ENCODE data around the gene SHANK3. TPM values are rescaled to one million over a fixed set of nuclear protein-coding genes. Genes with fewer than 3 reads are reported as not detected.

The SHANK3 gene
- total RNA-seq, 1 experiment from 2014 or later: 0.75 TPM

DNA sequence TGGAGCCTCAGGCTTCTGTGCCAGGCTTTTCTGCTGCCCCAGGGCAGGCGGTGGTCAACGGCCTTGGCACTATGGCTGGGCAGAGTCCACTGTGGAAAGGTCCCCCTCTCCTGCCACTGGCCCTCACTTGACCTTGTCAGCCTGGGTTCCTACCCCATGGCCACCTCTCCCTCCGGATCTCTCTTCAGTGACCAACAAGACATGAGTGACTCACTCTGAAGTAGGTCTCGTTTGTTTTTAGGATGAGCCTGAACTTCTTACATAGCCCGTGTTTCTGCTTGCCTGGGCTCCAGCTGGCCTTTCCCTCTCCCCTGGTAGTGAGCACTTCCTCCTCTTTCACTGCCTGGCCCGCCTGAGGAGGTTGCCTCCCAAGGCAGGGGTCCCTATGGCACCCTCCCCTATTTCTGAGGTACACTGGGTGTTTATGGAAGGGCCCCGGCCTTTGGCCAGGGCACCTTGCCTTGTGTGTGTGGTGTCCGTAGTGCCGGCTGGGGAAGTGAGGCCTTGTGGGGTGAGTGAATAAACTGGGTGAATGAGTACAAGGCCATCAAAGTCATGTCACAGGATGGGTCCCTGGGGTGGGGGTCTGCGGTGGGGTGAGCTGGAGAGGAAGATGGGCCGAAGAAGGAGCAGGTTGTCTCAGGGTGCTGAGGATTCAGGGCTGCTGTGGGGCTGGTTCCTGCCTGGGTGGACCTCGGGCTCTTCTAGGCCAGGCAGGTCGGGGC, 5.0 kb downstream of the SHANK3 start:
- no peak for DNase-seq (ENCODE audit: low read depth)

DNA sequence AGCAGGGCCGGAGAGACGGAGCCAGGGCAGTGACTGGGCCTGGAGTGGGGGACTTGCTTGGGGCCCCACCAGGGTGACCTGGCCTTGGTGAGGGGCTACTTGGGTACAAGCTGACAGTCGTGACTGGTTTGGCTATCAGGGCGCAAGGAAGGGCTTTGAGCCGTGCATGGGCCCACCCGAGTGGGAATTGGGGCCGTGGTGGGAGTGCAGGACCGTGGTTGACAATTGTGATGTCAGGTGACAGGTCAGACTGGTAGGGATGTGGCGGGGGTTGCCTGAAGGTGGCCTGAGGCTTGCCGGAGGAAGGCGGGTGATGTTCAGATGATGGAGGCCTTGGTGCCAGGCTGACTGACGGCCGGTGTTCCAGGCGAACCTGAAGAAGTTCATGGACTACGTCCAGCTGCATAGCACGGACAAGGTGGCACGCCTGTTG, 5.6 kb downstream of the SHANK3 start:
- DNase-seq (ENCODE audit: low read depth): no peak

- DNase-seq (ENCODE audit: low read depth): no peak
These were observed 6.3 kb downstream of the SHANK3 start for GRCh38 chr22:50678651-50679521.

GRCh38 chr22:50683086-50683993, 10.7 kb downstream of the SHANK3 start:
- no peak for DNase-seq (ENCODE audit: low read depth)

- DNase-seq (ENCODE audit: low read depth): peak; percentile 20
These were observed 11.4 kb downstream of the SHANK3 start for GRCh38 chr22:50683994-50684371.

DNA sequence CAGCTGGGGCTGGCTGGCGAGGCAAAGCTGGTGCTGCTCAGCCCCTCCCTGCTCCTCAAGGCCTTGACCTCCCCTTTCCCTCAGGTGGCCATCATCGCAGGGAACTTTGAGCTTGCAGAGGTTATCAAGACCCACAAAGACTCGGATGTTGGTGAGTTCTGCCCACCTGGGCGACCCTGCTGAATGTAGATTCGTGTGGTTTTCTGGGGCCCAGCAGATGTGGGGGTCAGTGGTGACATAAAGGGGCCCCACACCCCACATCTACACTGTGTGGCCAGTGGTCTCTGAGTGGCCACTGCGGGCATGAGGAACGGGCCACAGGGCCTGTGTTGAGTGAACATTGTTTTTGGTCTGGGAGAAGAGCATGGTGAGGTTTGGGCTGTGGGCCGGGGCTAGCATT, 11.9 kb downstream of the SHANK3 start:
- no peak for DNase-seq (ENCODE audit: low read depth)

GRCh38 chr22:50684986-50685385, 12.4 kb downstream of the SHANK3 start:
- DNase-seq (ENCODE audit: low read depth): peak; percentile 36

- DNase-seq (ENCODE audit: low read depth): no peak
These were observed 14.2 kb downstream of the SHANK3 start for GRCh38 chr22:50686794-50687193.

DNA sequence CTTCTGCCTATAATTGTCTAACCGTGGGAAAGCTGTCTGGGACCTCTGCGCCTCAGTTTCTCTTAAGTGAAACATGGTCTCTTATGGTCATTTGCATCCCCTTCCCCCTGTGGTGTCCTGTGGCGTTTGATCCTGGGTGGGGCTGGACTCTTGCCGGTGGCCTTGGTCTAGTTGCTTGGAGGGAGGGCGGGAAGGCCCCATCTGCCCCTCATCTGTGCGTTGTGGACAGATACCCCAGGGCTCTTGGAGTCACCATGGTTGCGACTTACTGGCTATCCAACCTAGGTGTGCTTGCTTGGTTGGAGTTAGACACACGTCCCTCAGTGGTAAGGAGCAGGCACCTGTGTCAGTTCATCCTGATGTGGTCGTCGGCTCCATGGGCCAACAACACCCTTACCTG, 15.2 kb downstream of the SHANK3 start:
- no peak for DNase-seq (ENCODE audit: low read depth)

- no peak for DNase-seq (ENCODE audit: low read depth)
These were observed 15.8 kb downstream of the SHANK3 start for GRCh38 chr22:50688448-50688847.

GRCh38 chr22:50691521-50691920, 18.9 kb downstream of the SHANK3 start:
- peak; percentile 45 for DNase-seq (ENCODE audit: low read depth)

- no peak for DNase-seq (ENCODE audit: low read depth)
These were observed 20.8 kb downstream of the SHANK3 start for GRCh38 chr22:50693462-50693861.

- no peak for DNase-seq (ENCODE audit: low read depth)
These were observed 21.5 kb downstream of the SHANK3 start for GRCh38 chr22:50694099-50694605.

DNA sequence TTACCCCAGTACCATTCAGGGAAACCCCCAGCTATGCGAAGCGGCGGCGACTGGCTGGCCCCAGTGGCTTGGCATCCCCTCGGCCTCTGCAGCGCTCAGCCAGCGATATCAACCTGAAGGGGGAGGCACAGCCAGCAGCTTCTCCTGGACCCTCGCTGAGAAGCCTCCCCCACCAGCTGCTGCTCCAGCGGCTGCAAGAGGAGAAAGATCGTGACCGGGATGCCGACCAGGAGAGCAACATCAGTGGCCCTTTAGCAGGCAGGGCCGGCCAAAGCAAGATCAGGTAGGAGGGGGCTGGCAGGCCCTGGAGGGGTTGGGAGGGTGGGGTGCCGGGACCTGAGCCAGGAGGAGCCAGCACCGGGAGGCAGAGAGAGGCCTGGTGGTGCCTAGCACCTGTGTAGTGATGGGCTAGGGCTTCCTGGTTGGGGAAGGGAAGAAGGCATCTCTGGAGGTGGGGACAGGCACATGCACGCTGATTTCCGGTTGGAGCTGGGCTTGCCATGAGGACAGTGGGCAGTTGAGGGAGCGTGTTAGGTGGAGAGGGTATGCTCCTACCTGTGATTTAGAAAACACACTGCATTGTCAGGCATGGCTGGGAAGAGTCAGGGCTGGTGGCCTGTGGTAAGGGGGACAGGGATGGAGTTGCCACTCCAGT, 22.3 kb downstream of the SHANK3 start:
- DNase-seq (ENCODE audit: low read depth): no peak

DNA sequence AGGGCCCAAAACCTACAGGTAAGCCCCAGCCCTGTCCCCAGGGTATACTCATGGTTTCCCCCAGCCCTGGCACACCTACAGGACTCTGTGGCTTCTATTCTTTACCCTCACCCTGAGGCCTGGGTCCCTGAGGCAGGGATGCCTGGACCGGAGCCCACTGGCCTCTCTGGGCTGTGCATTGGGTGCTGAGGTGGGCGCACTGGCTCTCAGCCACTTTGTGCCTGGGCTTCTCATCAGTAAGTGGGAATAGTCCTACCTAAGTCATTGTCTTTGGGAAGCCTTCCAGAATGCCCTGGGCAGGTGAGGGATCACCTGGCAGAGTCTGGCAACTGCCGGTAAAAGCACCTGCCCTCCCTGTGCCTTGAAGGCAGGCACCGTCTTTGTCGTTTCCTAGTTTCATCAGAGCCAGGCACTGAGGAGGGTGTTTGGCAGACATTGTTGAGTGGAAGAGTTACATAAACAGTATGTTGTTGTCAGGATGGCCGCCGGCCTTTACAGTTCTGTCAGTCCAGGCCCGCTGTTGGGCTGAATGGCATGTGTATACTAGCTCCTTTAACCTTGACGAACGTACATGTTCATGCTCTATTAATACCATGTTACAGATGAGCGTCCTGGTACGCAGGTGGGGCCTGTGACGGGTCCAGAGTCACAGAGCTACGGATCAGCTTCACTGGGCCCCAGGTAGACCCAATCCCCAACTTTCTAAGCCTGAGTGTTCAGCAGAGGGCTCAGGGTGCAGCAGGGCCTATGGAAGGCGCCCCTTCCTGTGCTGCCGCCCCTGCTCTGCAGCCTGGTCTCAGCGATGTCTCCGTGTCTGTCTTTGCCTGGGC, 23.0 kb downstream of the SHANK3 start:
- no peak for DNase-seq (ENCODE audit: low read depth)

DNA sequence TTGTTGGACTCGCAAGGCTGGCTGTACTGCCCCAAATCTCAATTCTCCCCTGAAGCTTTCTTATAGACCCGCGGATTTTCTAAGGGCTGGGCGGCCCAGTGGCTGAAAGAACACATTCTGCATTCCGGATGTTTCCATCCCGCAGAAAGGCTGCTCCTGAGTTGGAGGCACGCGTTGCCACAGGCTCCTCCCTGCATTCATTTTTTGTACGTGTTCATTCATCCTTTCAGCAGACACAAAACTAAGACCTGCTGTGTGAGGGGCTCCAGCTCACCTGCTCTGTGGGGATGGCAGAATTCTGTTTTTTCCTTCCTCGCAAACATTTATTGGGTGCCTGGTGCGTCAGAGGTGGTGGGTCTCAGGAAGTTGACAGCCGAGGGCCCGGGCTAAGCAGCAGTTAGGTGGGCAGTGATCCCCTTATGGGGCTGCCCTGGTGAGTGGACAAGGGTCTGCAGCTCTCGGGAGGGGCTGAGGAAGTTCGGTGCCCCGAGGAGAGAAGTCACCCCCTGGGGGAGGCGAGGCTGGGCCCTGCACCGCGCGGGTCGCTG, 23.7 kb downstream of the SHANK3 start:
- DNase-seq (ENCODE audit: low read depth): no peak

DNA sequence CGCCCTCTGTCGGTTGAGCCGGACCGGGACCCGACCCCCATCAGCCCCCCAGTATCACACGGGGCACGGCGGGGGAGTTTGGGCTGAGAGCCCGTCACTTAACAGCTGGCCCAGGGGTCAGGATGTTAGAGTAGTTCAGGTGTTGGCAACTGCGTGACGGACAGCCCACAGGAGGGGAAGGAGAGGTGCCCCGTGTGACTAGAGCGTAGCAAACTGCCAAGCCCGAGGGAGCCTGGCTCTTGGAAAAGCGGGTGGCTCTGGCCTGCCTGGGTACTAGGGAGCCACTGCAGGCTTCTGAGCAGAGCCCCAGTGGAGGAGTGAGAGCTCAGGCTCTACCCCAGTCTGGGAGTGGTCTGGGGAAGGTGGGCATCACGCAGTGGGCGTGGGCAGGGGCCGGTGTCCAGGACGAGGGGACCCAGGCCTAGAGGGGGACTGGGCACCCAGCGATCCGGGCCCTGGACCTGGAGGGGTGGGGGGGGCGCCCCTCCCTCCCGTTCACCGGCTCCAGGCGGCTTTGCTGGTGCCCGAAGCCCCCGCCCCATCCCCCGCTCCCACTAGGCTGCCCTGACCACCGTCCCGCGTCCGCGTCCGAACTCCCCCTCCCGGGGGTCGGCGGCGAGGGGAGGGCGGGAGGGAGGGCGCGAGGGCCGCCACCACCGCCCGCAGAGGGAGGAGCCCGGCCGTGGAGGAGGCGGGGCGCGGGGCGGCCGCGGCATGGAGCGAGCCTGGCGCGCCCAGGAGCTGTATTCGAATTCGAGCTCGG, 24.4 kb downstream of the SHANK3 start:
- DNase-seq (ENCODE audit: low read depth): no peak

- no peak for DNase-seq (ENCODE audit: low read depth)
These were observed 25.3 kb downstream of the SHANK3 start for GRCh38 chr22:50697667-50698506.
